GM12874 (cell line): Measurements from ENCODE around the gene RACGAP1.

Source experiments
- TF ChIP-seq, protein P1 (sequence below): IDR thresholded peaks from 2 replicates; pipeline ENCODE4 v1.5.1; 2011; ENCODE audit warnings: low read depth, mild to moderate bottlenecking, control low read depth, low read length, moderate library complexity; ENCODE audit not compliant: insufficient read depth

RACGAP1 gene

DNA sequence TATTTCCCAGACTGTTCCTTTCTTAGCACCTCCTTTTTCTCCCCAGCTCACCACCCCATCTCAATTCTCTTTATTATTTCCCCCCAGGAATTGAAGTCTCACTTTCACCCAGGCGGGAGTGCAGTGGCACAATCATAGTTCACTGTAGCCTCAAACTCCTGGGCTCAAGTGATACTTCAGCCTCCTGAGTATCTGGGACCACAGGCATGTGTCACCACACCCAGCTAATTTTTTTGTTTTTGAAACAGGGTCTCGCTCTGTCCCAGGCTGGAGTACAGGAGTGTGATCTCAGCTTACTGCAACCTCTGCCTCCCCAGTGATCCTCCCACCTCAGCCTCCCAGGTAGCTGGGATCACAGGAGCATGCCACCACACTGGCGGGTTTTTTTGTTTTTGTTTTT, 11.0 kb downstream of the RACGAP1 start:
- TF ChIP-seq, protein P1, sequence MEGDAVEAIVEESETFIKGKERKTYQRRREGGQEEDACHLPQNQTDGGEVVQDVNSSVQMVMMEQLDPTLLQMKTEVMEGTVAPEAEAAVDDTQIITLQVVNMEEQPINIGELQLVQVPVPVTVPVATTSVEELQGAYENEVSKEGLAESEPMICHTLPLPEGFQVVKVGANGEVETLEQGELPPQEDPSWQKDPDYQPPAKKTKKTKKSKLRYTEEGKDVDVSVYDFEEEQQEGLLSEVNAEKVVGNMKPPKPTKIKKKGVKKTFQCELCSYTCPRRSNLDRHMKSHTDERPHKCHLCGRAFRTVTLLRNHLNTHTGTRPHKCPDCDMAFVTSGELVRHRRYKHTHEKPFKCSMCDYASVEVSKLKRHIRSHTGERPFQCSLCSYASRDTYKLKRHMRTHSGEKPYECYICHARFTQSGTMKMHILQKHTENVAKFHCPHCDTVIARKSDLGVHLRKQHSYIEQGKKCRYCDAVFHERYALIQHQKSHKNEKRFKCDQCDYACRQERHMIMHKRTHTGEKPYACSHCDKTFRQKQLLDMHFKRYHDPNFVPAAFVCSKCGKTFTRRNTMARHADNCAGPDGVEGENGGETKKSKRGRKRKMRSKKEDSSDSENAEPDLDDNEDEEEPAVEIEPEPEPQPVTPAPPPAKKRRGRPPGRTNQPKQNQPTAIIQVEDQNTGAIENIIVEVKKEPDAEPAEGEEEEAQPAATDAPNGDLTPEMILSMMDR: no peak

DNA sequence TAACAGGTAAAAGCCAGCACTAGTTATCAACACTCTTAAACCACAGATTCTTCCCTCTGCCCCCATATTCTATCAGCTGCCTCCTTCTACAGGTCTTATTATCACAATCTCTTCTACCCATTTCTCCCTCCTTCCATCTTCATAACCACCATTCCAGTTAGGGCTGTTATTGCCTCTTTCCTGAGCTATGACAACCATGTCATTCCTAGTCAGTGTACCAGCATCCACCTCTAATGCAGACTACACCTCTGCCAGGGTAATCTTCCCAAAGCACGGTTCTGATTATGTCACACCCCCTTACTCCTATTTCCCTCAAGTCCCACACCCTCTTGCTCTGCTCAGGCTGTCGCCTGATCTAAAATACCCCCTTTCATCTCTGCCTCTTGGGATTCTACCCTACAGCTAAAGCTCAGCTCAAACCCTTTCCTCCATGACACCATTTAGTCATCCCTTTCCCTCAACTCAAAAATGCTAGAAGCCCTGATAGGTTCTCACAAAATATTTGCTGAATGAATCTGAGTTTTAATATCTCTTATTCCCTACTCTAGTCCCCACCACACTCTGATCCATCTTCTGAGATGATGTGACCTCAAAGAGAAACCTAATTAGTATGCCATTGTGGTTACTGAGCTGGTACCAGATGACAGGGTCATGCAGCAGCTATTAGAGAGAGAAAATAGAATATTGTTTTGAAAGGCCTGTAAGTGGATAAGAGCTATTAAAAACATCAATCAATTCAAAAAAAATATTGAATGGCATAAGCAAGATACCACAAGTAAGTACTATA, 11.7 kb downstream of the RACGAP1 start:
- TF ChIP-seq, protein P1: no peak

DNA sequence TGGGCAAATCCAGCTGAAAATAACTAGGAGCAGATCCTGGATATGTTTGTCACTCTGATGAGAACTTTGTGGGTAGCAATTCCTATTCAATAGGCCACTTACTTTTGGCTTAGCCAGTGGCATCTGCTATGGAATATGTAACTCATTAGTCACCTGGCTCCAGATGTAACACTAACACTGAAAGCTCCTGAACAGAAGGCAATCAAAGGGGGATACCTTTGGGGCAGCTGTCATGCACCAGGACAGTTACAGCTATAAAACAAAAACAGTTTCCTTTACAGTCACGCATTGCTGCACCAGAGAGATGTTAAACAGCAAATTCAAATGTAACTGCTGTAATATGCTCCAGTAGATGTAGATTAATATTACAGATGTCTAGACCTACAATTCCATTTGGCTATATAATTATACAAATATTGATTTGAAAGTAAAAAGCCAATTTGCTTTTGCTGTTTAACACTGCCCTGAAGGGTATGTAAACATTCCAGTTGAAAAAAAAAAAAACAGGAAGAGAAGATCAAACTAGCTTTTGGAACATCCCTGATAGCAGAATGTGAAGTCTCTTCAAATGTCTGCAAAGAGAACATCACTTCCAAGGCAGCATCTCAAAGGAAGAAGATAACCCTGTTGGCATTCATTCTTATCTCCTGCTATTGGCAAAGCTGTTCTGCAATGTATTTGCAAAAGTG, 18.4 kb downstream of the RACGAP1 start:
- TF ChIP-seq, protein P1: no peak

DNA sequence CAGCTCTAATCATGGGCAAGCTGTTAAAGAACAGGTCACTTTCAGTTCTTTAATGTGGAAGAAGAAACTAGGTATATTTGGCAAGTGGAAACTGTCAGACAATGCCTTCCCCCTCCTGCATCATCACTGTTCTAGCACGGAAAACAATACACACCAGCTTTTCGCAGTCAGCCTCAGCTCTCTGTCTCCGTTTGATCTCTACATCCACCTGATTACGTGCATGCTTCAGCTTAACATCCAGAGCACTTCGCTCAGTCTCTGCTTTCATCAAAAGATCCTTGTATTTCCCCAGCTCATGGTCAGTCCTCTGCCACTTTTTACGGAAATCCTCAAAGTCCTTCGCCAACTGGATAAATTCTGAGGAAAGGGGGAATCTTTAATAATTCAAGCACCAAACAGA, 19.0 kb downstream of the RACGAP1 start:
- TF ChIP-seq, protein P1: no peak

DNA sequence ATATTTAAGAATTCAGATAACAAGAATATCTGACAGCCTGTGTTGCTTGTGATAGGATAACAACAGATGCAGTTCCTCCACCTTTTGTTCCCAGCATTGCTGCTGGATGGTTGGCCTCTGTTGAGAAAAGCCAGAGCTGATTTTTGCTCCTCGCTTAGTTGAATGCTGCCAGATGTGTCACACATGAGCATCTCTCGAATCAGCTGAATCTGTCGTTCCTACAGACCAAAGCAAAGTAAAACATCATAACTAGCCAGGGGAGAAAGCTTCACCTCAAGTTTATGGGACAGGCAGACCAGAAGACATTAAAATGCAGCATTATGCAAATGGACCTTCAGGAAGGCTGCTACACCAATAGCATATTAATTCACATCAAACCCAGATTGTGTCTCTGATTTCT, 20.1 kb downstream of the RACGAP1 start:
- TF ChIP-seq, protein P1: no peak

DNA sequence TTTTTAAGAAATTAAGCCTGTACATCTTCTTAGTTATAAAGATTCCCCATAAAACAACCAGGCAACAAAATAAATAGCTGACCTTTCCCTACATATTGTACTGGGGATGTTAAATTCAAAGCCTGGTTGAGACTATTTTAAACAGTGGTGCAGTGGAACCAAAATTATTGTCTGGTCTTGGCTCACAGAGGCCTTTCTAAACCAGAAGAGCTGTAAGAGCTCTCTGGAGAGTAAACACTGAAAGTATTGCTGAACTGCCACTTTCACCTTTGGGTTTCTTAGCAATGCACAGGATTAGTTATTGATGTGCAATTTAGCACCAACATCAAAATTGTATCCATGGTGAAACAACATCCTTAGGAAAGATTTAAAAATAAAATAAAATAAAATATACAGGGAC, 20.6 kb downstream of the RACGAP1 start:
- TF ChIP-seq, protein P1: no peak

DNA sequence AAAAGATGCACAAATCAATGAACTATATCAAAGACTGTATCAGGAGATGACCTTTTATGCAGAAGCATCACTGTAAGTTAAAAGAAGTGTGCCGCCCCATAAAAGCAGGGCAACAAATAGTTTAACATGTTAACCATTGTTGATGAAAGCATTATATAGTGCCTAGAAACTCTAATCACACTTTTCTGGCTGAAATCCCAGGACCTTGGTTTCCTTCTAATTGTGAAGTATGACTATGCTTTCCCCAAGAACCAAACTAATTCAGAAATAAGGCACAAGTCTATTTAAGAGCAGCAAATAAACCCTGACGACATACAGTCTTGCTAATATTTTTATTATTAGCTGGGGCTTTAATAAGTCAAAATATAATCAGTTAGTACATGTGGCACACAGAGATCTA, 21.7 kb downstream of the RACGAP1 start:
- TF ChIP-seq, protein P1: no peak
